ENCODE data around the gene SMG7.

Gene SMG7

DNA sequence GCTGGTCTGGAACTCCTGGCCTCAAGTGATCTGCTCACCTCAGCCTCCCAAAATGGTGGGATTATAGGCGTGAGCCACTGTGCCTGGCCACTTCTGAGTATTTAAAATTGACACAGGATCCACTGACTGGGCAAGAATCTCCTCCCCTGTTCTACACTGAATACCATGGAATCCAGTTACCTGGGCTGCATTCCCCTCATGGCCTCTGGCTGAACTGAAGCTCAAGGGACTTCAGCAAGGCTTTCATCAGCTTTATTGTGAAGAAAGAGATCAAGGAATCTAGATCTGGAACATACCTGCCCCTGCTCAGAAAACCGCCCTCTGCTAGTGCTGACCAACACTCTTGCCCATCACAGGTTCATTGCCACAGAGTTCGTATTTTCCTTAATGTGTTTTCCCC lies 97.5 kb downstream of the SMG7 start:
- Histone ChIP-seq H3K9me3 (no peaks in the 10 kb centered on the region), H3K27me3 (no peaks in the 10 kb centered on the region), H3K4me1 (no peaks in the 10 kb centered on the region), H3K4me3 (ENCODE audit: low read depth, low read length) (no peak overlapping the region), H3K36me3 (no peaks in the 10 kb centered on the region)
- DNase-seq, result no peak
- TF ChIP-seq, protein P1, sequence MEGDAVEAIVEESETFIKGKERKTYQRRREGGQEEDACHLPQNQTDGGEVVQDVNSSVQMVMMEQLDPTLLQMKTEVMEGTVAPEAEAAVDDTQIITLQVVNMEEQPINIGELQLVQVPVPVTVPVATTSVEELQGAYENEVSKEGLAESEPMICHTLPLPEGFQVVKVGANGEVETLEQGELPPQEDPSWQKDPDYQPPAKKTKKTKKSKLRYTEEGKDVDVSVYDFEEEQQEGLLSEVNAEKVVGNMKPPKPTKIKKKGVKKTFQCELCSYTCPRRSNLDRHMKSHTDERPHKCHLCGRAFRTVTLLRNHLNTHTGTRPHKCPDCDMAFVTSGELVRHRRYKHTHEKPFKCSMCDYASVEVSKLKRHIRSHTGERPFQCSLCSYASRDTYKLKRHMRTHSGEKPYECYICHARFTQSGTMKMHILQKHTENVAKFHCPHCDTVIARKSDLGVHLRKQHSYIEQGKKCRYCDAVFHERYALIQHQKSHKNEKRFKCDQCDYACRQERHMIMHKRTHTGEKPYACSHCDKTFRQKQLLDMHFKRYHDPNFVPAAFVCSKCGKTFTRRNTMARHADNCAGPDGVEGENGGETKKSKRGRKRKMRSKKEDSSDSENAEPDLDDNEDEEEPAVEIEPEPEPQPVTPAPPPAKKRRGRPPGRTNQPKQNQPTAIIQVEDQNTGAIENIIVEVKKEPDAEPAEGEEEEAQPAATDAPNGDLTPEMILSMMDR (IDR thresholded peaks at IDR 0.05; ENCODE audit: low read depth, low read length), result no peak

DNA sequence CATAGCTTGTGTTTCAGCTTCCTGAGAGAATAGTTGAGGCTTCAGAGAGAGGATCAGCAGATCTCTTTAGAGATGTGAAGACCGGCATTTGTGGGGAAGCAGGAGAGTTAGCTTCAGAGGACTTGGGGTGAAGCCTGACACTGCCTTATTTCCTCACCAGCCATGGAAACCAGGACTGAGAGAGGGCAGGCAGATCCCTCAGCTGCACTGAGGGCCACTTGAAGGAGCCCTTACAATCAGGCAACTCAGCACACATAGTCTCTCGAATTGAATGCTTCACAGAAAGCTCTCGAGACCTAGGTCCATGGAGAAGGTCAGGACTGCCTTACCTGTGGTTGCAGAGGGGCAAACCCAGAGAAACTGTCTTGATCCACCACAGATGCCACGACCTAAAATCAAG lies 98.2 kb downstream of the SMG7 start:
- Histone ChIP-seq H3K4me1 (no peaks in the 10 kb centered on the region), H3K27me3 (no peaks in the 10 kb centered on the region), H3K9me3 (no peaks in the 10 kb centered on the region), H3K36me3 (no peaks in the 10 kb centered on the region), H3K4me3 (ENCODE audit: low read depth, low read length) (no peak overlapping the region)
- no peak for DNase-seq
- TF ChIP-seq, protein P1 (IDR thresholded peaks at IDR 0.05; ENCODE audit: low read depth, low read length), result no peak

DNA sequence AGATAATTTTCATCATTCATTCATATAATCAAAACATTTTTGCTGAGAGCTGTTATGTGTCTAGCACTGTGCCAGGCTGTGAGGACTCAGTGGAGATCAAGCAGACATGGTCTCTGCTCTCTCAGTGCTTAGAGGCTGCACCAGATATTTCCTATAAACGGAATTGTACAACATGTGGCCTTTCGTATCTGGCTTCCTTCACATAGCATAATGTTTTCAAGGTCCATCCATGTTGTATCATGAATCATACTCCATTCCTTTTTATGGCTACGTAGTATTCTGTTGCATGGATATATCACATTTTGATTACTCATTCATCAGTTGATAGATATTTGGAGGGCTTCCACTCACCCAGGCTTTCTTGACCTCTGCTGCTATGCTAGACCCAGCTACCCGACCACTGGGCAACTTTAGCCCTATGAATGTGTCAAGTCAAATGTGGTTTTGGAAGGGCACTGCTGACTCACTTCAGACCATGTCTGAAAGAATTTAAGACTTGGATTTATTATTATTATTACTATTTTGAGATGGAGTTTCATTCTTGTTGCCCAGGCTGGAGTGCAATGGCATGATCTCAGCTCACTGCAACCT lies 99.5 kb downstream of the SMG7 start:
- Histone ChIP-seq H3K4me3 (ENCODE audit: low read depth, low read length) (no peak overlapping the region), H3K9me3 (no peaks in the 10 kb centered on the region), H3K36me3 (no peaks in the 10 kb centered on the region), H3K4me1 (no peaks in the 10 kb centered on the region), H3K27me3 (no peaks in the 10 kb centered on the region)
- no peak for DNase-seq
- TF ChIP-seq, protein P1 (IDR thresholded peaks at IDR 0.05; ENCODE audit: low read depth, low read length), result no peak

DNA sequence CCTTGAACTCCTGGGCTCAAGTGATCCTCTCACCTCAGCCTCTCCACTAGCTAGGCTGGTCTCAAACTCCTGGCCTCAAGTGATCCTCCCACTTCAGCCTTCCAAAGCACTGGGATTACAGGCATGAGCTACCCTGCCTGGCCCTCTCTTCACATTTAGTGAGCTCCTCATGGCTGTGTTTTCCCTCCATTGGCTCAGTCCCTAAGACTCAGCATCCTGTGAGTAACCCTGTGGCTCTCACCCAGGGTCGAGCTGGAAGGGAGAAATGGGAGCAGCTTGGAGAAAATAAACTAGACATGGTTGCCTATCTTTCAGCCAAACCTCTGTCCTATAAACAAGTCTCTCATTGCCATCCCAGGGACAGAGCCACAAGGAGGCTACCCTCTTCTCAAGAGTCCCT lies 100.4 kb downstream of the SMG7 start:
- TF ChIP-seq, protein P1 (IDR thresholded peaks at IDR 0.05; ENCODE audit: low read depth, low read length), result no peak
- Histone ChIP-seq H3K36me3 (no peaks in the 10 kb centered on the region), H3K27me3 (no peaks in the 10 kb centered on the region), H3K9me3 (no peaks in the 10 kb centered on the region), H3K4me3 (ENCODE audit: low read depth, low read length) (no peak overlapping the region), H3K4me1 (no peaks in the 10 kb centered on the region)
- DNase-seq, result no peak

DNA sequence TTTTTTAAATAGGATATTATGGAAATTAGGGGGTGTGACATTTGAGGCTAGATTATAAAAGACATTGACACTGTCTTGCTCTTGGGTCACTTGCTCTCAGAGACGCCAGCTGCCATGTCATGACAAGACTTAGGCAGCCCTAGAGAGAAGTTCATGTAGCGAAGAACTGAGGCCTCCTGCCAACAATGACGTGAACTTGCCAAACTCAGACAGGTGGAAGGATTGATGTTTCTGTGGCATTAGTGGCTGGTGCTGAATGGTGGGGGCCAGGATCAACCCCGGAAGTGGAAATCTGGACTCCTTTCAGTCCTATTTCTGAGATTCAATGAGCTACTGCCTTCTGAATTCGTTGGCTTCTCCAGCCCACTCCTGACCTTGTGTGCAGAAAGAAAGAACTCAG lies 103.3 kb downstream of the SMG7 start:
- DNase-seq, result no peak
- H3K4me3 ChIP-seq (ENCODE audit: low read depth, low read length), result no peak overlapping the region
- H3K27me3 ChIP-seq, result no peaks in the 10 kb centered on the region
- H3K9me3 ChIP-seq, result no peaks in the 10 kb centered on the region
- TF ChIP-seq, protein P1 (IDR thresholded peaks at IDR 0.05; ENCODE audit: low read depth, low read length), result no peak
- no peaks in the 10 kb centered on the region for H3K4me1 ChIP-seq
- H3K36me3 ChIP-seq, result no peaks in the 10 kb centered on the region

DNA sequence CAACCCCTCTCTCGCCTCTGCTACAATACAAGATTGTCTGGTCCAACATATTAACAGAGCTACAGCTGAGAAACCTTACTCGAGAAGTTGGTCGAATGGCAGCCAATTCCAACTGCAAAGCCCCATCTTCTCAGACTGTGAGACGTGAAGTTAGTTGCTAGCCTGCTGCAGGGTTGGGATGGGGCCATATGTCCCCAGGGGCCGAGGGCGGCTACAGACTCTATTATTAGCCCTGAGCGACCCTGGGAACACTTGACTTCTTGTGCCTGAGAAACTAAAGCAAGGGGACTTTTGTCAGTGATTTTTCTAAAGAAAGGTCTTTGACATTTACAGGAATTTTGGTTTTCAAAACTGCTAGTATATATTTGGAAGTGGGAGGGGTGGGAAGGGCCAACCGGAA lies 104.2 kb downstream of the SMG7 start:
- Histone ChIP-seq H3K4me3 (ENCODE audit: low read depth, low read length) (no peak overlapping the region), H3K9me3 (no peaks in the 10 kb centered on the region), H3K36me3 (no peaks in the 10 kb centered on the region), H3K27me3 (no peaks in the 10 kb centered on the region), H3K4me1 (no peaks in the 10 kb centered on the region)
- TF ChIP-seq, protein P1 (IDR thresholded peaks at IDR 0.05; ENCODE audit: low read depth, low read length), result no peak
- DNase-seq, result no peak
